H1 (cell line): ENCODE data around the gene CCDC148.

Experiments
- CEBPB ChIP-seq: IDR thresholded peaks from 2 replicates; pipeline ENCODE4 v1.6.1; 2012; ENCODE audit warnings: low read depth, low read length
- CHD1 ChIP-seq: IDR thresholded peaks from 2 replicates; pipeline ENCODE4 v1.6.1; 2012; ENCODE audit warnings: low read depth, low read length, improper control_type of control experiment
- EZH2 ChIP-seq: fragments of 200-600 bp; sonication (generic); IDR thresholded peaks from 2 replicates; pipeline ENCODE4 v1.7.1; 2012; ENCODE audit warnings: low read depth, mild to moderate bottlenecking, moderate library complexity, low read length, inconsistent platforms; ENCODE audit not compliant: severe bottlenecking
- KDM4A ChIP-seq: IDR thresholded peaks from one replicate; pipeline ENCODE4 v1.7.1; 2012; ENCODE audit warnings: low read depth, mild to moderate bottlenecking, moderate library complexity, low read length, inconsistent platforms; ENCODE audit not compliant: severe bottlenecking
- POLR2A ChIP-seq, 2 experiments: IDR thresholded peaks; 1 replicate in 1 of 2; 2 replicates in 1 of 2; pipeline ENCODE4 v1.6.1; 2011; ENCODE audit warnings: low read depth in 2 of 2, low read length in 2 of 2, mild to moderate bottlenecking in 2 of 2; ENCODE audit errors: control extremely low read depth in 1 of 2
- POLR2AphosphoS5 ChIP-seq: IDR thresholded peaks from 2 replicates; pipeline ENCODE4 v1.6.1; 2011; ENCODE audit warnings: low read depth, low read length
- TEAD4 ChIP-seq: IDR thresholded peaks from 2 replicates; pipeline ENCODE4 v1.6.1; 2012; ENCODE audit warnings: low read depth, low read length, inconsistent platforms, mixed read lengths
- USF2 ChIP-seq: IDR thresholded peaks from 2 replicates; pipeline ENCODE4 v1.6.1; 2011; ENCODE audit warnings: low read length, improper control_type of control experiment
- ZNF274 ChIP-seq: IDR thresholded peaks from 2 replicates; pipeline ENCODE4 v1.7.0; 2012; ENCODE audit warnings: low read length, borderline replicate concordance; ENCODE audit errors: extremely low read depth
- TF ChIP-seq, protein P1 (sequence below): IDR thresholded peaks from 2 replicates; pipeline ENCODE4 v1.6.1; 2012; ENCODE audit warnings: inconsistent platforms
- TF ChIP-seq, protein P2 (sequence below), 3 experiments: IDR thresholded peaks; 1 replicate in 2 of 3; 2 replicates in 1 of 3; pipeline versions ENCODE4 v1.5.1 to v1.6.1; 2011; ENCODE audit warnings: low read length in 3 of 3, mild to moderate bottlenecking in 3 of 3, inconsistent platforms in 2 of 3, low read depth in 1 of 3, moderate library complexity in 1 of 3; ENCODE audit not compliant: insufficient read depth in 1 of 3; ENCODE audit errors: control extremely low read depth in 1 of 3

DNA sequence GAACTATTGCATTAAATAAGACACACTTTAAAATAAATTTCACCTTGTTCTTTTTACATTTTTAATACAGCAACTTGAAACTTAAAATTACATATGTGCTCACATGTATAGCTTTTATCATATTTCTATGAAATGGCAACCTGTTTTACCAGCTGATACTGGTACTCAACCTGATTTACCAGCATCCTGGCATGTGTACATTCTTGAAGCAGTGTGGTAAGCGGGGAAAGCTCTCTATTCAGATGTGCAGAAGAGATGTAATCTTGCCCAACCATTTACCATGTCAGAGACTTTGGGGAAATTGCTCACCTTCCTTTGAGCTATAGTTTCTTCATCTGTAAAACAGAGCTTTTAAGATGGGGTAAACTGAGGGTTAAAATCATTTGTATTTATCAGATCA, 133.2 kb downstream of the CCDC148 start:
- TF ChIP-seq POLR2AphosphoS5 (no peak), CHD1 (no peak), CEBPB (no peak), POLR2A (IDR thresholded peaks at IDR 0.05; ENCODE audit: control extremely low read depth in 1 of 2, low read depth in 2 of 2, low read length in 2 of 2) (no peak), EZH2 (no peak), KDM4A (no peak), USF2 (no peak), TEAD4 (no peak), ZNF274 (no peak)
- TF ChIP-seq, protein P1, sequence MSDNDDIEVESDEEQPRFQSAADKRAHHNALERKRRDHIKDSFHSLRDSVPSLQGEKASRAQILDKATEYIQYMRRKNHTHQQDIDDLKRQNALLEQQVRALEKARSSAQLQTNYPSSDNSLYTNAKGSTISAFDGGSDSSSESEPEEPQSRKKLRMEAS = no peak
- TF ChIP-seq, protein P2, sequence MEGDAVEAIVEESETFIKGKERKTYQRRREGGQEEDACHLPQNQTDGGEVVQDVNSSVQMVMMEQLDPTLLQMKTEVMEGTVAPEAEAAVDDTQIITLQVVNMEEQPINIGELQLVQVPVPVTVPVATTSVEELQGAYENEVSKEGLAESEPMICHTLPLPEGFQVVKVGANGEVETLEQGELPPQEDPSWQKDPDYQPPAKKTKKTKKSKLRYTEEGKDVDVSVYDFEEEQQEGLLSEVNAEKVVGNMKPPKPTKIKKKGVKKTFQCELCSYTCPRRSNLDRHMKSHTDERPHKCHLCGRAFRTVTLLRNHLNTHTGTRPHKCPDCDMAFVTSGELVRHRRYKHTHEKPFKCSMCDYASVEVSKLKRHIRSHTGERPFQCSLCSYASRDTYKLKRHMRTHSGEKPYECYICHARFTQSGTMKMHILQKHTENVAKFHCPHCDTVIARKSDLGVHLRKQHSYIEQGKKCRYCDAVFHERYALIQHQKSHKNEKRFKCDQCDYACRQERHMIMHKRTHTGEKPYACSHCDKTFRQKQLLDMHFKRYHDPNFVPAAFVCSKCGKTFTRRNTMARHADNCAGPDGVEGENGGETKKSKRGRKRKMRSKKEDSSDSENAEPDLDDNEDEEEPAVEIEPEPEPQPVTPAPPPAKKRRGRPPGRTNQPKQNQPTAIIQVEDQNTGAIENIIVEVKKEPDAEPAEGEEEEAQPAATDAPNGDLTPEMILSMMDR (IDR thresholded peaks at IDR 0.05; ENCODE audit: control extremely low read depth in 1 of 3, insufficient read depth in 1 of 3, low read depth in 1 of 3, low read length in 3 of 3) = no peak
